HG03520 (cell line): ENCODE results near the gene CYSTM1.

ENCODE experiments used
- ATAC-seq: cut with Tn5 transposase; IDR thresholded peaks from one replicate; pipeline ENCODE4 v1.9.1; 2021; ENCODE audit warnings: mild to moderate bottlenecking, moderate library complexity; ENCODE audit not compliant: unreplicated experiment

Gene CYSTM1, protein sequence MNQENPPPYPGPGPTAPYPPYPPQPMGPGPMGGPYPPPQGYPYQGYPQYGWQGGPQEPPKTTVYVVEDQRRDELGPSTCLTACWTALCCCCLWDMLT

DNA sequence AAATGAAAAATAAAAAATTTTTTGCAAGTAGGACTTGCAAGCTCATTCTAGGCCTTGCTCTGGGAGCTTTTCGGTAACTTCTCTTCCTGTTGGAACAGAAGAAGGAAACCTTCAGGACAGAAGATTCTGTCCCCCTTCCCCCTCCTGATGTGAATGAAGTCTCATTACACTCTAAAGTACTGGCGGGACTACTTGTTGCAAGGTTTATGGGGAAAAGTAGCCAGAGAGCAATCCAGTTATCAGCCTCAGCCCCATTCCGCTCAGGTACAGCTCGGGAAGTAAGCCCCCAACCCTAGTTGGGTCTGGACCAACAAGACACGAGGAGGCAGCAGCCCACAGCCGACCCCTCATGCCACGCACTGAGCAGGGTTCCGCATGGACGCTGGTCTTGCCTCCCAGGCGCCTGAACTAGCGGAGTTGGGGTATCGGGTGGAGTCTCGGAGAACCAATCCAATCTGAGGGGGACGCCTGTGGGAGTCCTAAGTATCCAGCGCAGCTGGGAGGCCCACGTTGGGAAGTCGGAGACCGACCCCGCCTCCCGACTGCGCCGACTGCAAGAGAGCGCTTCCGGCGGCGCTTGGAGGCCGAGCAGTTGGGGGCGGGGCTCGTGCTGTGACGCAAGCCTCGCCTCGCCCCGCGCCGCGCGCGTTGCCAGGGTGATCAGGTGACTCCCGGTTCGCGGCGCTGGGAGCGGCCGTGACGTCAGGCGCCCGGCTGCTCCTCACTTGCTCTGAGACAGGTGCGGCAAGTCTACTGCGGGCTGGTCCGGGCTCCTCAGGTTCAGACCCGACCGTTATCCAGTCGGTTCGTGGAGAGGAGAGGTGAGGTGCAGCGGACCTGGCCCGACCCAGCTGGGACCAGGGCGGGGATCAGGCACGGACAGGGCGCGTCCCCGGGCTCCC is at the start of gene CYSTM1:
Gene CYSTM1 (plus strand): TSS at position 724 of the 902 bp plus-strand sequence. CDS start 19,278 bp downstream, outside the sequence.
- ATAC-seq, result peak; percentile 94

DNA sequence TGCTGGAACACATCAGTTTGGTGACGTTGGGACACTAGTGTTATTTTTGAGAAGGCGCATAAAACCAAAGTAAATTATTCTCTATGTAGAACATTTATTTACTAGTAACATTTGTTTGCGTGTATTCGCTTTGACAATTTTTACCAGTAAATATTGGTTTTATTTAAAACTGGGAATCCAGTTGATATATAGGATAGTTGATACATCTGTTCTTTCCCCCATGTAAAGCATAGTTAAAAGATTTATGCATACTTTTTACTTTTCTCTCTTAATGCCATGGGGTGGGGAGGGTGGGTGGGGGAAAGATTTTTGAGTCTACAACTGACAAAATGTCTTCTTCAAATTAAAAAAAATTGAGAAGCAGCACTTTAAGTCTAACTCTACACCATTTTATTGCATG is 49.4 kb upstream of the CYSTM1 start, which contains the start of gene IGIP:
Gene IGIP (plus strand): TSS at position 301 of the 400 bp plus-strand sequence. CDS start 2,540 bp downstream, outside the sequence.
- no peak for ATAC-seq

DNA sequence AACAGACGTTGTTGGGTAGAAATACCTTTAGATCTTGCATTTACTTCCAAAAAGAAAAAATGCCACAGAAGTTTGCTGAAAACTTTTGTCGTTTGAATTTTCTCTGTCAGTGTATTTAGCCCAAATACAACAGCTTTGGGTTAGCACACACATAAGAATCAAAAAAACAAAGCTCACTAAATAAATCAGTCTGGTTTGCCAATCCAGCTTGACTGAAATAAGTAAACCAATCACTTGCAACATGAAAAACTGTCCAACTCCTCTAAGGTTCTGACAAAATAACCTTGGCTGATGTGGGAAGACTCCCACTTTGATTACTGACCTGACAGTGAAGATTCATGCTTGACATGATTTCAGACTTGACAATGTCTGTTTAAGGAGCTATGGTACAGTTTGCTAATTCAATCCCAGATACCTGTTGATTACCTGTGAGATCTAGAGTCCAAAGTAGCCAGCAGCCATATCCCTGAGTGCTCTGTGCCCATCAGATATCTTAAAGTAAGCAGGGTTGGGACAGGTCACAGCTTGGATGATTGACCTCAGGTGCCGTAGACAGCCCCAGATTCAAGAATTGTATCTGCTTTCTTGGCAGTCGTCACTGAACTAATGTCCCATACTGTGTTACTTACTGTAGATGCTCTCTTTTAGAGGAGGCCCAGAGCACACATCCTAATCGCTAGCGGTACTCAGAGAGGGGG is 48.5 kb upstream of the CYSTM1 start:
- no peak for ATAC-seq

DNA sequence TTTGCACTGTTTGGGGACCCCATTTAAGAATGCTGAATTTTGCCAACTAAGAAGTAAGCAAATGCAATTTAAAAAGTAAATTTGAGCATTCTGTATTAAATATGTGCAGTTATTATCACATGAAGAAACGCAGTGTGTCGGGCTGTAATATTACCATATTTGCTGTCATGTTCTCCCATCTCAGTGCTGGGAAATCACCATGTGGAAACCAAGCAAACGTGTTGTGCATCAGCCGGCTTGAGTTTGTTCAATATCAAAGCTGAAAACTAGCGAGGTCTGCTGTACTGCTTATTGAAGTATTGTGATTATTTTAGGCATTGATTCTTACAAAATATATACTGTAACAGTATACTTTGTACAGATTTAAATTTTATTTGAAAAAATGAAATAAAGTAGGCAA is 46.6 kb upstream of the CYSTM1 start:
- ATAC-seq, result no peak

DNA sequence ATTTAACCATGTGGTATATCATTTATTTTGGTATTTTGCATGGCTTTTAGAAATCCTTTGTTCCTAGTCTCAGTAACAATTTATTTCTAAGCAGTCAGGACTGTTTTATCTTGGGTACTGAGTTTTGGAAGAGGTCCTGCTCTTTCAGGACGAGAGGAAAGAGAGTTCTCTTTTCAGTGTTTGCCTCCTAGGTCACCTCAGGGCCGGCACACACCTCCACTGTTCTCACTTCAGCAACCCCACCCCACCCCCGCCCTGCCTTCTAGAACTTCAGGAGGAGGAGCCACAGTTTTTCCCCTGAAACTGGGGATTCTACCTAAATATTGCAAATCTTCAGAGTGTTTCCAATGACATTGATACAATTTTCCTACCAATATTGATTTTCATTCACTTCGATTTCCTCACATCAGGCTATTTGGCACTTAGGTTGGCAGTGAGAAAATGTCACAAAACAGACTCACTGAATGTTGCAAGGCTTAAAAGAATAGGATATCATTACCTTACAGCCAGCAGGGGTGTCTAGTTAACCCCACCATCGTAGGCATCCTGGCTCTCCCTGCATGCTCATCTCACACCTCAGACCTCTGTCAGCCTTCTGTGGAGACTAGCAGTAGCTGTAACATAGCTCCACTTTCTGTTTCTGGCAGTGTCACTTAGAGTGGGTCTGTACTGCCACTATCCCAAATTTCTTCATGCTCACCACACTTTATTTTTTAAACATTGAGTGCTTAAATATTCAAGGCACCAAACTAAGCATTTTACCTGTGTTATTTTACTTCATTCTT is 43.8 kb upstream of the CYSTM1 start:
- ATAC-seq, result no peak

DNA sequence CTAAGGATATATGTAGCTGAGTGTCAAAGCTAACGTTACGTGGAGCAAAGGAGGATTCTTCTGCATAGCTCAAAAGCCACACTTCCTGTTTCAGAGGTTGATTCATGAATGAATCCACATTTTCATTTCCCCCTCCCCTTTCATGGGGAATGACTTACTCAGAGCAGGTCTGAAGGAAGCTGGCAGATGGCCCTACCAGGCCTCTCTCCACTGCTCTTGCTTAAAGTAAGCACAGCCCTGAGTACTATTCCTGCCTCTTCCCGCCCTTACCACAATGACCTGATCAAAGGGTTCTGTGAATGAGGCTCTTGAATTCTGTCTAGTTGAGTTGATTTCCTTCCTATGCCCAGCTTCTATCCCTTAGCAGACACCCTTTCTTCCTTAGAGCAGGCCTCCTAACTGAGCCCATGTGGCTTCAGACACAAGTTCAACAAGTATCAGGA is 43.0 kb upstream of the CYSTM1 start:
- ATAC-seq, result no peak

DNA sequence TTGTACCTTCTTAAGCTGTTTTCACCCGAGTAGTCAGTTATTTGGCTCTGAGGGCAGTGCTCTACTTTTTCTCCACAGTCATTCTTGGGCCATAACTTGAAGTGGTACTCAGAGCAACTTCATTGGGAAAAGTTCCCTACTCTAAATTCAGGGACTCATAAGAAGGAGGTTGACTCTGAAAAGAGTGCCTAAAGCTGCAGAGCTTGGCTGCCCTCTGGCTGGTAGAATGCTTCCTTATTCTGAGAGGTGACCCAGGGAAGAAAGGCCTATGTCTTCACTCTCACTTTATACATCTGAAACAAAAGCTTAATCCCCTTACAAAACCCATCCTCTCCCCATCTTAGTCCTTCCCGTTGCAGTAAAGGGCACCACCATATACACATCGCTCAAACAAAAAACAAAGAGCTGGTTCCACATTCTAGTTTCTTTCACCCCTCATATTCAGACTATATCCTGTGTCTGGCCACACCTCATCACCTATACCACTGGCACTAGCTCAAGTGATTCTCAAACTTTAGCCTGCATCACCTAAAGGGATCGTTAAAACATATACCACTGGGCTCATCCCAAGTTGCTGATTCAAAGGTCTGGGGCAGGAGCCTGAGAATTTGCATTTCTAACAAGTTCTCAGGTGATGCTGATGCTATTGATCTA is 41.3 kb upstream of the CYSTM1 start:
- ATAC-seq, result no peak

DNA sequence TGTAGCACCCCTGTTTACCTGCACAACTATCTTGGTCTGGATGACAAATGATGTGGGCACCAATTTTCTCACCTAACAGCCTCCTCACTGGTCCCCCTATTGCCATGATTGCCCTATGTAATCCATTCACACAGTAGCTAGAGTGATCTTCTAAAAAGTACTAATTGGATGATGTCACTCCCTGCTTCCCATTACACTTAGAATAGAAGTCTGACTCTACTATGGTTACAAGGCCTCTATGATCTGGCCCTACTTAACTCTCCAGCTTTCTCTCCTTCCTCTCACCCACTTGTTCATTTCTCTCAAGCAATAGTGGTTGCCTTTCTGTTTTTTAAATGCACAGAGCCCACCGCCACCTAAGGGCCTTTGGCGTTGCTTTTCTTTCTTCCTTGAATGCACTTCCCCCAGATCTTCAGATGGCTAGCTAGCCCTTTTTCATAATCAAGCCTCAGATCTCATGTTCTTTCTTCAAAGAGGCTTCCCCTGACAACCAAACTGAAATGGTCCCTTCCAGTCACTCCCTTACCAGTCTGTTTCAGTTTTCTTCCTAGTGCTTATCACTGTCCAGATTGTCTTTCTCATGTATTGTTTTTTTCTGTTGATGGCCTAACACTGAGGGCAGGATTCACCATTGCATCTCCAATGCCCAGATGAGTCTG is 40.6 kb upstream of the CYSTM1 start:
- ATAC-seq, result no peak

DNA sequence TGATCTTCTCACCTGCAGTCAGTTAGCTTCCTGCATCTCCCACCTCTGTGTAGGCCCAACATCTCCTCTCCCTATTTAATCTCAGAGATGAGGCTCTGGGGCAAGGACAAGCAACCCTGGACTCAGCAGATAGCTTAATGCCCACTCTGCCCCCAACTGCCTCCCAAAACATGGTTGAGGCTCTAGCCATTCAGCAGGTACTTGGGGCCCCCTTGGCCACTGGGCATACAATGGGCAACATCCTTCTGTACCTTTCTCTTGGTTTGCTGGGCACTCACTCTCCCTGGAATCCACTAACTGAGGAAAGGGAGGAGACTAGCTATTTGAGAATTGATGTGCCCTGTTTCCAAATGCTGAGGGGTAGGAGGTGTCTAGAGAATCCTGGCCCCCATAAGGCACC is 39.9 kb upstream of the CYSTM1 start:
- no peak for ATAC-seq

DNA sequence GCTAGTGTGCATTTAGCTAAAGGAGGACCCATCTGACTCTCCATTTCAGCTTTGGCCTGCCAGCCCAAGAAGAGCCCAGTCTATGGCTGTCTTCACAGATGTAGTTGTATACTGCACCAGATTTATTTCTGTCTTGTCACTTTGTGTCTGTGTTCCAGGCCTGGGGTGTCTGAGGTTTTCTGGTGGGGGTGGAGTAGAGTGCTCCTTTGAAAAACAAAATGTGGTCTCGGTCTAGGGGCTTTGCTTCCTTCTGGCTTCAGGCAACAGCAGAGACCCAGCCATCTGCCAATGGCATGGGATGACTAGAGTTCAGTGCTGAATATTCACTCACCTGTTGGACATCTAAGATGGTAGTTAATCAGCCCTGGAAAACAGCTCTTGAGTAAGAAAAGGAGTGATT is 38.4 kb upstream of the CYSTM1 start:
- no peak for ATAC-seq

DNA sequence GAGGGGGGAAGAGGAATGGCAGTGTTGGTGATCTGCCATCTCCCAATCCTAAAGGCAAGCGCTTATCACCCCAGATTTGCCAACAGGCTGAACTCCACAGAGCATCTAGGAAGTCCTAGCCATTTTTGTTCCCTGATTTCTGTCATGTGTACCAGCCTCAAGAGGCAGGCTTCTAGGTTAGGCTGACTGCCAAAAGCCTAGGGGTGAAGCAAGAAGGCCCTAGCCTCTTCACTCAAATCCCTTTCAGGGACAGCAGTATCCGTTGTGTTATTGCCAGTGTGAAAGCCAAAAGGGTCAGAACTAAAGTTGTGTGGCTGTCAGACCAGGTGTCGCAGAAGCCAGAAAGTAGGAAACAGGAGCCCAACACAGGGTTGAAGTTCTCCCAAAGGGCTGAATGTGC is 34.6 kb upstream of the CYSTM1 start:
- ATAC-seq, result no peak

DNA sequence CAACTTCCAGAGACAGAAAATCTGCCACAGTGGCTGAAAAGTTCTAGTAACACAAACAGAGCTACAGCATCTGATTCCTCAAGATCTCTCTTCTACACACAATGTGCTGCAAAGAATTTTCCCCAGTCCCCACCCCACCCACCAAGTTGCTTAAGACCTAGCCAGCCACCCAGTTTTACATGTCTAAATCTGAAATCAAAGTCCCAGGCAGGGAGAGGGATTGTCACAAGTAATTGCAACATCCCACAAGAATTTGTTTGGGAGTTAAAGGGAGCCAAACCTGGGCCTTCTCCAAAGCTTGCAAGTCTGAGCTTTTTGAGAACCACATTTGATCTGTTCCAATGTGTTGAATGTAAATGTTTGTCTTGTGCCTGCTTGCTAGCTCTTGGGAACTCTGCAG is 33.7 kb upstream of the CYSTM1 start:
- no peak for ATAC-seq

DNA sequence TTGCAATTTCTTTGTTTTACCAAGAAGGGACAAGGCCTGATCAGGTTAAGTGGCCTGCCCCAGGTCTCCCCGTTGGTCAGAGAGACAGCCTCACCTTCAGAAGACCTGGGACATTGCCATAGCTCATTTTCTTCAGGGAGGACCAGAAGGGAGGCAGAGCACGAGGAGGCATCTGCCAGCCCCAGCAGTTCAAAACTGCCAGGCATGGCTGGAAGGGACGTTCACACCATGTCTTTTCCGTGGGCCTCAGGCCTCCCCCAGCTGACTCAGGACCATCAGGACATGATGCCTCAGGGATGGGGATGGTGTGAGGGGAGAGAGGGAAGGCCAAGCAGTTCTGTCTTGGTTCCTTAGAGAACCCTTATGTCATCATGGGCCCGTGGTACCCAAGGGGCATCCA is 32.7 kb upstream of the CYSTM1 start:
- no peak for ATAC-seq

DNA sequence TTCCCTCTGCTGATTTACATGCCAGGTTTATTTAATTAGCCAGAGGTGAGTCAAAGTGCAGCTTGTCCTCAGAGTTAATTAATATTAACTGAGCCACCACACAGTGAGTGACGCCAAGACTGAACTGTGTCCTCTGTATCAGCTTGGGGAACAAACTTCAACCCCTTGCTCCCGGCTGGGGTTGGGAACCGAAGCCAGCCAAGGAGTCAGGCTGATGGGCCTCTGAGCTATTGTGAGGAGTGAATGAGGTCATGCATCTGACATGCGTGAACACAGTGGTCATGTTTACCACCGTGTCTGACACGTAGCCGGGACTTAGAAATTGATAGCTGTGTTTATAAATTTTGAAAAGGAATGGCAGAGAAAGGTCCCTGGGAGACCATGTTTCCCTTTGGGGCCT is 32.1 kb upstream of the CYSTM1 start:
- no peak for ATAC-seq

DNA sequence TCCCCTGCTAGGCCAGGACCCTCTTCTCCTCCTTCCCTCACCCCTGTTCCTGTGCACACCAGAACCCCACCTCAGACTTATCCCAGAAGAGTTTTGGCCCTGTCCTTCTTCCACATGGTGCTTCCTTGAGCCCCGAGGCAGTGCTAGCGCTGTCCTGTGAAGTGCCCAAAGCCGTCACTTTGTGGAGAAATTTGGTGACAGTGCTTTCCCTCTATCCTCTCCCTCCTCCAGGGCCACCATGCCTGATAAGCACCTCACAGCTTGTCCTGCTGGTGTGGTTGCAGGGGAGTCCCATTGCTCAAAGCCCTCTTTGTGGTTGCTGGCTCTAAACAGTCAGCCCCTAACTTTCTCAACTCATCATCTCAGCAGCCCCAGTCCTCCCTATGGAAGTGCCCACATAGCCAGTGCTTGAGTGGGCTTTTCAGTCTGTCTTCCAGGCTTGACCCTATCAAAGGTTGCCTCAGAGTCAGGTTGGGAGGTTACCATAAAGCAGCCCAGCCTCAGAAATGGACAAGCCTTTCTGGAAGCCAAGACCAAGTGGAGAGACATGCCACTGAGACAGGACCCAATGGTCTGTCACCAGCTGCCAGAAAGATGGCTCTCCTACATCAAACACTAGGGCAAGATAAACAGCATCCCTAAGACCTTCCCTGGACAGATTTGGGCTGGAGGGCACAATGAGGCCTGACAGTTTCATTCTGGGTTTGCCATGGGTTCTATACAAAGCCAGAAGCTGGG is 31.3 kb upstream of the CYSTM1 start:
- no peak for ATAC-seq

DNA sequence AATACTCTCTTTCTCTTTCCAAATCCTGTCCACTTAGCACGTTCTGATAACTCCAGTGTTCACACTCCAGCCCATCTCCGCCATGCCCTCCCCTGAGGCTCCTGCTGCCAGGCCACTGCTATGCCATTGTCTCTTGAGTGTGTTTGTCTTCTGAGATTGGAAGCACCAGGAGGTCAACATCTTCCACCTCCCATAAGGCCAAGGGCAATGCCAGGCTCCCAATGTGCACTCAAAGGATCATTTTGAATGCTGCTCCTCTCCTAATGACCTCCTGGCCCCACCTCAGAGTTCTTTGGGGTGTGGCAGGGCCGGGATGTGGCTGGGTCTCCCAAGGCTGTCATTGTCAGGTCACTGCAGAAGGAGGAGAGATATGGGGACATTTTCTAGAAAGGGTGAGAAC is 29.7 kb upstream of the CYSTM1 start:
- no peak for ATAC-seq

DNA sequence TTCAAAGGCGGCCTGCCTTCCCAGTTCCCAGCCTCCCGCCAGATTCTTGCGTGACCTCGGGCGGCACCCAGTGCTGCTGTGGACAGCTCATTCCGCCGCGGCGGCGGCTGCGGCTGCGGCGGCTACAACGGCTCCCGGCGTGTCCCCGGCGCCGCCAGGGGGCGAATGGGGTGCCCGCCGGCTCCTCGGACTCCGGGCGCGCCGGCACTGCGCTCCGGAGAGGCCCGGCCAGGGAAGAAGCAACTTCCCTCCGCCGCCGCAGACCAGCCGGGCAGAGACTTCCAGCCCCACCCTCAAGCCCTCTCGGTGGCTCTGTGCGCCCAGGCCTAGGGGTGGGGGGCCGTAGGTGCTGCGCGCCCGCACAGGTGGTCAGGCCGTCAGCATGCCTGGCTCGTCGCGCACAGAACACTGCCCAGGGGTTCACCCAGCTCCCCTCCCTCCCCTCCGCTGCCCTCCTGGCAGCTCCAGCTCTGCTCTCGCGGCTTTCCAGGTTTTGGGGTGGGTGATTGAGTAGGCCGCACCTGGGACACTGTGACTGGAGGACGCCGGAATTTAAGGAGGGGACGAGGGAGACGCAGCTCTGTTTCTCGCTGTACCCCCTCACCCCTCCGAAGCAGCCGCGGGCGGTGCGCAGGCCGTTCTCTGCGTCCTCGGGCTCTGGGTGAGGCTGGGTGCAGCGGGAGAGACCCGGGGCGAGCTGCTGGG is 29.0 kb upstream of the CYSTM1 start:
- ATAC-seq, result no peak

DNA sequence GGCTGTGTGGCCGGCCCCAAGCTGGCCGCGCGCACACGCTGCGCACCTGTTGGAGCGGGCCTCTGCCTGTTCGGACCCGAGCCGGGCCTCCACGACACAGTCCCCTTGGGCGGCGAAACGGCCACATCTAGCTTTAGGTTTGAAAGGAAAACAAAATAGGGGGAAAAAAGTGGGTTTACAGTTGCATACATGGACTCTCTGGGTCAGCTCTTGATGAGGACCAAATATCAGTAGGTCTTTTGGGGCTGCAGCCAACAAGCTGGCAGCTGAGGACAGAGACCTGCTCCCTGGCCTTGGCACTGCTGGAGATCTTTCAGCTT is 28.5 kb upstream of the CYSTM1 start:
- ATAC-seq, result no peak

DNA sequence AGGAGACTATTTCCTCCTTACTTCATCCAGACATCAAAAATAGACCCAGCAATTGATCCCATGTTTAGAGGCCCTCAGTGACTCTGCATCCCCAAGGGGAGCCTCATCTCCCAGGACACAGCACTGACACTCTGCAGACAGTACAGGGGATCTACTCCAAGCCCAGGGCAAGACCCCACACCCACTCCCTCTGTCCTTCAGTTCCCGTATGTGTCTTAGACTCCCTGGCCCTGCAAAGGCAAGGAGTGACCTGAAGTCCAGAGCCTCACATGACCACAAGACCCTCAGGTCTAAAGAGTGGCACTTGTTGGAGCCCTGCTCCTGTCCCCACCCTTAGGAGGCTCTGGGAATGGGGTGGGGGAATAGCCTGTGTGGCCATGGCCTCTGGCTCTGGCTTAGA is 27.5 kb upstream of the CYSTM1 start:
- ATAC-seq, result no peak
